HepG2 (cell line): ENCODE data around the gene EOMES. TPM values are rescaled to one million over a fixed set of nuclear protein-coding genes. Genes with fewer than 3 reads are reported as not detected.

Experiments
- CBFB ChIP-seq: sonication (generic); formaldehyde crosslinking; IDR thresholded peaks from 2 replicates; pipeline ENCODE4 v1.4.0; 2020; ENCODE audit warnings: missing genetic modification reagents
- CBX1 ChIP-seq: IDR thresholded peaks from one replicate; pipeline ENCODE4 v1.6.1; 2016; ENCODE audit warnings: antibody characterized with exemption, low read depth
- CC2D1A ChIP-seq: sonication (generic); formaldehyde crosslinking; IDR thresholded peaks from 2 replicates; pipeline ENCODE4 v1.8.1; 2023; ENCODE audit warnings: mild to moderate bottlenecking, missing genetic modification reagents
- EP300 ChIP-seq, 3 experiments: sonication (generic) in 1 of 3; formaldehyde crosslinking in 1 of 3; IDR thresholded peaks; 2 replicates each; pipeline versions ENCODE4 v1.5.1 to v1.6.1; 2011 to 2020; ENCODE audit warnings: low read depth in 2 of 3, low read length in 2 of 3, borderline replicate concordance in 1 of 3, improper control_type of control experiment in 1 of 3, mild to moderate bottlenecking in 1 of 3, missing genetic modification reagents in 1 of 3, moderate library complexity in 1 of 3
- HDAC1 ChIP-seq: sonication (generic); formaldehyde crosslinking; IDR thresholded peaks from 2 replicates; pipeline ENCODE4 v1.5.1; 2020; ENCODE audit warnings: mild to moderate bottlenecking, missing genetic modification reagents
- NR2F1 ChIP-seq, 2 experiments: fragments of 450-650 bp in 1 of 2; formaldehyde crosslinking in 1 of 2; IDR thresholded peaks; 2 replicates each; pipeline versions ENCODE4 v1.5.0 to v1.6.1; 2016 to 2020; ENCODE audit warnings: mild to moderate bottlenecking in 1 of 2, missing compliant biosample characterization in 1 of 2, missing genetic modification reagents in 1 of 2, moderate library complexity in 1 of 2
- SMARCC2 ChIP-seq: fragments of 450-650 bp; IDR thresholded peaks from 2 replicates; pipeline ENCODE4 v1.6.1; 2017; ENCODE audit warnings: antibody characterized with exemption, mild to moderate bottlenecking
- TARDBP ChIP-seq: sonication (generic); formaldehyde crosslinking; IDR thresholded peaks from 2 replicates; pipeline ENCODE4 v1.8.0; 2022; ENCODE audit warnings: mild to moderate bottlenecking, missing genetic modification reagents
- ZNF30 ChIP-seq: sonication (generic); formaldehyde crosslinking; IDR thresholded peaks from 2 replicates; pipeline ENCODE4 v1.5.0; 2020; ENCODE audit warnings: mild to moderate bottlenecking, missing genetic modification reagents
- ZNF329 ChIP-seq: sonication (generic); formaldehyde crosslinking; IDR thresholded peaks from 2 replicates; pipeline ENCODE4 v1.9.0; 2021; ENCODE audit warnings: low read depth, mild to moderate bottlenecking, missing genetic modification reagents
- ZNF354B ChIP-seq: sonication (generic); formaldehyde crosslinking; IDR thresholded peaks from 2 replicates; pipeline ENCODE4 v1.8.0; 2022; ENCODE audit warnings: mild to moderate bottlenecking, missing genetic modification reagents
- ZNF572 ChIP-seq: sonication (generic); formaldehyde crosslinking; IDR thresholded peaks from 2 replicates; pipeline ENCODE4 v1.5.1; 2020; ENCODE audit warnings: mild to moderate bottlenecking, missing genetic modification reagents
- ZNF883 ChIP-seq: sonication (generic); formaldehyde crosslinking; IDR thresholded peaks from 2 replicates; pipeline ENCODE4 v1.5.1; 2020; ENCODE audit warnings: mild to moderate bottlenecking, missing genetic modification reagents; ENCODE audit errors: not compliant biosample characterization
- polyA plus RNA-seq, 8 experiments: library from polyadenylated mRNA; depleted of rRNA in 3 of 8; stranded (reverse) in 7 of 8; unstranded in 1 of 8; fragments of >200 nt; fragmentation: Illumina TruSeq in 4 of 8; extraction: Trizol in 4 of 8; gene quantifications; 2 replicates each; pipeline versions ENCODE4 v1.2.1 to v1.2.3, GENCODE V29; 2011 to 2016; ENCODE audit warnings: low read depth in 4 of 8, missing spikeins in 1 of 8, mixed read lengths in 1 of 8; ENCODE audit not compliant: insufficient read depth in 1 of 8
- total RNA-seq, 5 experiments: library from RNA; depleted of rRNA; stranded (reverse); fragments of >200 nt; fragmentation: Illumina TruSeq; extraction: Trizol; gene quantifications; 2 replicates each; pipeline ENCODE4 v1.2.3, GENCODE V29; 2016; ENCODE audit warnings: low read depth in 1 of 5
- TF ChIP-seq, protein P1 (sequence below): sonication (generic); formaldehyde crosslinking; IDR thresholded peaks from 2 replicates; pipeline ENCODE4 v1.5.0; 2020; ENCODE audit warnings: mild to moderate bottlenecking, missing genetic modification reagents
- TF ChIP-seq, protein P2 (sequence below): sonication (generic); formaldehyde crosslinking; IDR thresholded peaks from 2 replicates; pipeline ENCODE4 v1.4.0; 2020; ENCODE audit warnings: missing genetic modification reagents, borderline replicate concordance
- TF ChIP-seq, protein P3 (sequence below): sonication (generic); formaldehyde crosslinking; IDR thresholded peaks from 2 replicates; pipeline ENCODE4 v1.8.0; 2022; ENCODE audit warnings: missing genetic modification reagents, mild to moderate bottlenecking, borderline replicate concordance
- TF ChIP-seq, protein P4 (sequence below): sonication (generic); formaldehyde crosslinking; IDR thresholded peaks from 2 replicates; pipeline ENCODE4 v1.5.1; 2020; ENCODE audit warnings: missing genetic modification reagents, mild to moderate bottlenecking, borderline replicate concordance

The EOMES gene
- total and polyA plus RNA-seq, 2 of the 13 experiments (the other 11 are each of a cell fraction or from before 2014, with no cell fraction given): 0.11 to 0.12 TPM

DNA sequence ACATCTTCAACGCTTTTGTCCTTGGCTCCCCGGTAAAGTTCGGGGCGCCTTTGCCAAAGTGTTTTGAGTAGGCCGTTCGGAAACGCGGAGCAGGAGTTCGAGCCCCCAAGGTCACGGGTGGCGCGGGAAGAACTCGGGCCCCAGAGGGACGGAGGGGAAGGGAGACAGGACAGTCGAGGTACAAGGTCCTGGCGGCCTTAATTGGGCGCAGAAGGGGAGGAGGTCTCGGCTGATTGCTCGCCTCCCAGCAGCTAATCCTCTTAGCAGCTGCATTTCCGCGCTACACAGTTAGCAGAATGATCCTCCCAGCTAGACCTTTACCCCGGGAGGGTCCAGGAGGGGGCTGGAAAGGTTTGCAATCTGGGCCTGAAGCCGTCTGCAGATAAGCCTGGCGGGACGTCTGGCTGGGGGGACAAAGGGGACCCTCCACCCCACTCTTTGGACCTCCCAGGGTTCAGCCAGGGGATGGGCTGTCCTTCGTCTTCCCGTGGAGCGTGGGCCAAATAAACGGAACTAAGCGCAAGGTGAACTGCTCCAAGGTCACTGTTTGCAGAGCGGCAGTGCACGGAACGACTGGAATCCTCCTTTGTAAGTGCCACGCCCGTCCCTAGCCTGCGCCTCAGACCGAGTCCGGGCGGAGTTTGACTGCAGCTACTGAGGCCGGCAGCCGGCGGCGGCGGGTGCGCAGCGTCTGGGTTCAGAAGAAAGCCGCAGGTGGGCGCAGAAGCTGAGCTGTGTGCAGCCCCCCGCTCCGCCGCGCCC, 7.2 kb downstream of the EOMES start (continued):
- no peak for TF ChIP-seq EP300 (IDR thresholded peaks at IDR 0.05; ENCODE audit: low read depth in 2 of 2, low read length in 2 of 2)
- no peak for TF ChIP-seq EP300 (CRISPR knock-in tag; IDR thresholded peaks at IDR 0.05; ENCODE audit: borderline replicate concordance)
- TF ChIP-seq, protein P1, sequence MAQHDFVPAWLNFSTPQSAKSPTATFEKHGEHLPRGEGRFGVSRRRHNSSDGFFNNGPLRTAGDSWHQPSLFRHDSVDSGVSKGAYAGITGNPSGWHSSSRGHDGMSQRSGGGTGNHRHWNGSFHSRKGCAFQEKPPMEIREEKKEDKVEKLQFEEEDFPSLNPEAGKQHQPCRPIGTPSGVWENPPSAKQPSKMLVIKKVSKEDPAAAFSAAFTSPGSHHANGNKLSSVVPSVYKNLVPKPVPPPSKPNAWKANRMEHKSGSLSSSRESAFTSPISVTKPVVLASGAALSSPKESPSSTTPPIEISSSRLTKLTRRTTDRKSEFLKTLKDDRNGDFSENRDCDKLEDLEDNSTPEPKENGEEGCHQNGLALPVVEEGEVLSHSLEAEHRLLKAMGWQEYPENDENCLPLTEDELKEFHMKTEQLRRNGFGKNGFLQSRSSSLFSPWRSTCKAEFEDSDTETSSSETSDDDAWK (CRISPR knock-in tag): no peak
- TF ChIP-seq TARDBP (CRISPR knock-in tag): no peak
- TF ChIP-seq ZNF329: no peak
- TF ChIP-seq SMARCC2: no peak
- TF ChIP-seq, protein P2, sequence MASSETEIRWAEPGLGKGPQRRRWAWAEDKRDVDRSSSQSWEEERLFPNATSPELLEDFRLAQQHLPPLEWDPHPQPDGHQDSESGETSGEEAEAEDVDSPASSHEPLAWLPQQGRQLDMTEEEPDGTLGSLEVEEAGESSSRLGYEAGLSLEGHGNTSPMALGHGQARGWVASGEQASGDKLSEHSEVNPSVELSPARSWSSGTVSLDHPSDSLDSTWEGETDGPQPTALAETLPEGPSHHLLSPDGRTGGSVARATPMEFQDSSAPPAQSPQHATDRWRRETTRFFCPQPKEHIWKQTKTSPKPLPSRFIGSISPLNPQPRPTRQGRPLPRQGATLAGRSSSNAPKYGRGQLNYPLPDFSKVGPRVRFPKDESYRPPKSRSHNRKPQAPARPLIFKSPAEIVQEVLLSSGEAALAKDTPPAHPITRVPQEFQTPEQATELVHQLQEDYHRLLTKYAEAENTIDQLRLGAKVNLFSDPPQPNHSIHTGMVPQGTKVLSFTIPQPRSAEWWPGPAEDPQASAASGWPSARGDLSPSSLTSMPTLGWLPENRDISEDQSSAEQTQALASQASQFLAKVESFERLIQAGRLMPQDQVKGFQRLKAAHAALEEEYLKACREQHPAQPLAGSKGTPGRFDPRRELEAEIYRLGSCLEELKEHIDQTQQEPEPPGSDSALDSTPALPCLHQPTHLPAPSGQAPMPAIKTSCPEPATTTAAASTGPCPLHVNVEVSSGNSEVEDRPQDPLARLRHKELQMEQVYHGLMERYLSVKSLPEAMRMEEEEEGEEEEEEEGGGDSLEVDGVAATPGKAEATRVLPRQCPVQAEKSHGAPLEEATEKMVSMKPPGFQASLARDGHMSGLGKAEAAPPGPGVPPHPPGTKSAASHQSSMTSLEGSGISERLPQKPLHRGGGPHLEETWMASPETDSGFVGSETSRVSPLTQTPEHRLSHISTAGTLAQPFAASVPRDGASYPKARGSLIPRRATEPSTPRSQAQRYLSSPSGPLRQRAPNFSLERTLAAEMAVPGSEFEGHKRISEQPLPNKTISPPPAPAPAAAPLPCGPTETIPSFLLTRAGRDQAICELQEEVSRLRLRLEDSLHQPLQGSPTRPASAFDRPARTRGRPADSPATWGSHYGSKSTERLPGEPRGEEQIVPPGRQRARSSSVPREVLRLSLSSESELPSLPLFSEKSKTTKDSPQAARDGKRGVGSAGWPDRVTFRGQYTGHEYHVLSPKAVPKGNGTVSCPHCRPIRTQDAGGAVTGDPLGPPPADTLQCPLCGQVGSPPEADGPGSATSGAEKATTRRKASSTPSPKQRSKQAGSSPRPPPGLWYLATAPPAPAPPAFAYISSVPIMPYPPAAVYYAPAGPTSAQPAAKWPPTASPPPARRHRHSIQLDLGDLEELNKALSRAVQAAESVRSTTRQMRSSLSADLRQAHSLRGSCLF (CRISPR knock-in tag): no peak
- no peak for TF ChIP-seq NR2F1 (CRISPR knock-in tag; IDR thresholded peaks at IDR 0.05)
- TF ChIP-seq CC2D1A (CRISPR knock-in tag): no peak
- TF ChIP-seq HDAC1 (CRISPR knock-in tag): 0 out of 2 replicates have a peak, but pooled peaks have one; percentile 37
- no peak for TF ChIP-seq ZNF883 (CRISPR knock-in tag)
- TF ChIP-seq, protein P3, sequence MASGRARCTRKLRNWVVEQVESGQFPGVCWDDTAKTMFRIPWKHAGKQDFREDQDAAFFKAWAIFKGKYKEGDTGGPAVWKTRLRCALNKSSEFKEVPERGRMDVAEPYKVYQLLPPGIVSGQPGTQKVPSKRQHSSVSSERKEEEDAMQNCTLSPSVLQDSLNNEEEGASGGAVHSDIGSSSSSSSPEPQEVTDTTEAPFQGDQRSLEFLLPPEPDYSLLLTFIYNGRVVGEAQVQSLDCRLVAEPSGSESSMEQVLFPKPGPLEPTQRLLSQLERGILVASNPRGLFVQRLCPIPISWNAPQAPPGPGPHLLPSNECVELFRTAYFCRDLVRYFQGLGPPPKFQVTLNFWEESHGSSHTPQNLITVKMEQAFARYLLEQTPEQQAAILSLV (CRISPR knock-in tag): no peak
- TF ChIP-seq CBFB (CRISPR knock-in tag): no peak
- no peak for TF ChIP-seq CBX1
- no peak for TF ChIP-seq ZNF354B (CRISPR knock-in tag)
- TF ChIP-seq ZNF572: no peak
- no peak for TF ChIP-seq ZNF30 (CRISPR knock-in tag)
- TF ChIP-seq, protein P4, sequence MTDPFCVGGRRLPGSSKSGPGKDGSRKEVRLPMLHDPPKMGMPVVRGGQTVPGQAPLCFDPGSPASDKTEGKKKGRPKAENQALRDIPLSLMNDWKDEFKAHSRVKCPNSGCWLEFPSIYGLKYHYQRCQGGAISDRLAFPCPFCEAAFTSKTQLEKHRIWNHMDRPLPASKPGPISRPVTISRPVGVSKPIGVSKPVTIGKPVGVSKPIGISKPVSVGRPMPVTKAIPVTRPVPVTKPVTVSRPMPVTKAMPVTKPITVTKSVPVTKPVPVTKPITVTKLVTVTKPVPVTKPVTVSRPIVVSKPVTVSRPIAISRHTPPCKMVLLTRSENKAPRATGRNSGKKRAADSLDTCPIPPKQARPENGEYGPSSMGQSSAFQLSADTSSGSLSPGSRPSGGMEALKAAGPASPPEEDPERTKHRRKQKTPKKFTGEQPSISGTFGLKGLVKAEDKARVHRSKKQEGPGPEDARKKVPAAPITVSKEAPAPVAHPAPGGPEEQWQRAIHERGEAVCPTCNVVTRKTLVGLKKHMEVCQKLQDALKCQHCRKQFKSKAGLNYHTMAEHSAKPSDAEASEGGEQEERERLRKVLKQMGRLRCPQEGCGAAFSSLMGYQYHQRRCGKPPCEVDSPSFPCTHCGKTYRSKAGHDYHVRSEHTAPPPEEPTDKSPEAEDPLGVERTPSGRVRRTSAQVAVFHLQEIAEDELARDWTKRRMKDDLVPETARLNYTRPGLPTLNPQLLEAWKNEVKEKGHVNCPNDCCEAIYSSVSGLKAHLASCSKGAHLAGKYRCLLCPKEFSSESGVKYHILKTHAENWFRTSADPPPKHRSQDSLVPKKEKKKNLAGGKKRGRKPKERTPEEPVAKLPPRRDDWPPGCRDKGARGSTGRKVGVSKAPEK: 0 out of 2 replicates have a peak, but pooled peaks have one; percentile 50
